Measurements from ENCODE around the gene BRCC3. TPM values are rescaled to one million over a fixed set of nuclear protein-coding genes. Genes with fewer than 3 reads are reported as not detected.
A peak's percentile ranks its signal among the peaks of the same experiment; 100 is the strongest.

The BRCC3 gene
- total and polyA plus RNA-seq, 12 donors = 4.9 to 20.3 (median 15.8) TPM

GRCh38 chrX:155086961-155087735, 15.8 kb downstream of the BRCC3 start:
- no peak overlapping the region for H3K4me3 ChIP-seq
- no peaks in the 10 kb centered on the region for H3K9me3 ChIP-seq
- no peak for ATAC-seq
- TF ChIP-seq CTCF (IDR thresholded peaks at IDR 0.05) = no peak
- no peaks in the 10 kb centered on the region for H3K4me1 ChIP-seq
- WGBS, 2 donors = 91 to 95% methylated on average over 26 of the region's 26 CpGs
- H3K27me3 ChIP-seq = no peaks in the 10 kb centered on the region
- H3K36me3 ChIP-seq = peaks cover 0 to 53% (median 0%) of the 10 kb centered on the region in 9 donors
- H3K27ac ChIP-seq = no peak overlapping the region
- DNase-seq = no peak
- intact Hi-C loops (cut with DNase I) = no loop called here

DNA sequence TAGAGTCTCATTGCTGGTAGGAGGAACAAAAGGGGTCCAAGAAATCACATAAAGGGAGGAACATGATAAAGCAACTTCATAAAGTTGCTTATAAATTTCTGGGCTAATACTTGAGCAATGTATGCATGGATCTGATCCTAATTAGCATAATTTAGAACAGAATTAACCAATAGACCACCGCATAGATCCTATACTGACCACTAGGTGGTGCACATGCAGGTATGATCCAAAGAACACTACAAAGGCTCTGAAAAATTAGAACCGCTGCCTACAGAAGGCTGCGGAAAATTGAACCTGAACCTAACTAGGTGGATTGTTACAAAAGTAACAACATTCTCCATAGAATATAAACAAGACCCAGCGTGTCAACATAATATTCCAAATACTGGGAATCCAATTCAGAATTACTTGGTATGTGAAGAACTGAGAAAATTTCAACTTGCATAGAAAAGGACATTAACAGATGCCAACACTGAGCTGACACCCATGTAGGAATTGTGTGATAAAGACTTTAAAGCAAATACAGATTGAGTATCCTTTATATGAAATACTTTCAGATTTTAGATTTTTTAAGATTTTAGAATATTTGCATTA, 23.3 kb downstream of the BRCC3 start:
- WGBS, 2 donors = 30 to 33% methylated on average over 4 of the region's 4 CpGs
- DNase-seq (no peak), ATAC-seq (no peak)
- TF ChIP-seq CTCF (IDR thresholded peaks at IDR 0.05) = peak; percentile 23 to 65 (median 62)
- intact Hi-C loops (cut with DNase I) = loop anchor here in 6 of 10 donors (5.0 to 10.0 kb wide), 3 partner anchors 720 to 730 kb away; no protein-coding TSS in a partner anchor
- Histone ChIP-seq H3K4me3 (no peak overlapping the region), H3K4me1 (no peaks in the 10 kb centered on the region), H3K27ac (no peak overlapping the region), H3K9me3 (no peaks in the 10 kb centered on the region), H3K36me3 (peaks cover 0 to 52% (median 0%) of the 10 kb centered on the region in 9 donors), H3K27me3 (no peaks in the 10 kb centered on the region)

DNA sequence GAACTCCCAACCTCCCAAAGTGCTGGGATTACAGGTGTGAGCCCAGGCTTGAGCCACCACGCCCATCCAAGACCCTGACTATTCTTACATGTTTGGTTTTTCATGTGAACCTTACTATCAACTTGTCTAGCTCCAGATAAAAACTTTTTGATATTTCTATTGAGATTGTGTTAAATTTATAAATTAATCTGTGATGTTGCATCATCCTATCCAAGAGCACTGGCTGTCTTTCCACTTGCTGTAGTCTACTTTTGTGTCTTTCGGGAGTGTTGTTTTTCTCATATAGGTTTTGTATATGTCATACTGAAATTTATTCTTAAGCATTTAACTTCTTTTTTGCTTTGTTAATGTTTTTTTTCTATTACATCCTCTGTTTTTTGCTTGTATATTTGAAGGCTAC, 34.6 kb downstream of the BRCC3 start:
- Histone ChIP-seq H3K27me3 (no peaks in the 10 kb centered on the region), H3K27ac (no peak overlapping the region), H3K9me3 (no peaks in the 10 kb centered on the region), H3K4me3 (no peak overlapping the region), H3K4me1 (no peaks in the 10 kb centered on the region), H3K36me3 (peaks cover 0 to 26% (median 0%) of the 10 kb centered on the region in 9 donors)
- no peak for TF ChIP-seq CTCF (IDR thresholded peaks at IDR 0.05)
- DNase-seq (no peak), ATAC-seq (no peak)
- intact Hi-C loops (cut with DNase I) = no loop called here
- 96 to 100% methylated on average over 2 of the region's 2 CpGs for WGBS, 2 donors

DNA sequence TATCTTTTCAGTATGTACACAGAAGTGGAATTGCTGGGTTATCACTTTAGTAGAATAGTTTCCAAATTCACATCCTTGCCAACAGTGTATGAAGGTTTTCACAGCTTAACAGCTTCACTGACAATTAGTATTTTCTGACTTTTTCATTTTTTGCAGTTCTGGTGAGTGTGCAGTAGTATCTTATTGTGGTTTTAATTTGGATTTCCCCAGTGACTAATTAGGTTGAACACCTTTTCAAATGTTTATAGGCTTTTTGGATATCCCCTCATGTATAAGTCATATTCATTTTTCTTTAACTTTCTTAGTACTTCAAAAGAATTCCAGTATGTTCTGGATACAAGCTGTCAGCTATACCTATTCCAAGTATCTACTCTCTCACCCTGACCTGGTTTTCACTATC, 37.1 kb downstream of the BRCC3 start:
- Histone ChIP-seq H3K4me3 (no peak overlapping the region), H3K4me1 (no peaks in the 10 kb centered on the region), H3K36me3 (peaks cover 0 to 26% (median 0%) of the 10 kb centered on the region in 9 donors), H3K27me3 (no peaks in the 10 kb centered on the region), H3K27ac (no peak overlapping the region), H3K9me3 (no peaks in the 10 kb centered on the region)
- DNase-seq (no peak), ATAC-seq (no peak)
- intact Hi-C loops (cut with DNase I) = no loop called here
- TF ChIP-seq CTCF (IDR thresholded peaks at IDR 0.05) = no peak
